Ishikawa (cell line): Measurements from ENCODE around the gene ANKRD52.

Source experiments
- CEBPB ChIP-seq: IDR thresholded peaks from 2 replicates; pipeline ENCODE4 v1.6.1; 2012
- MAX ChIP-seq: IDR thresholded peaks from 2 replicates; pipeline ENCODE4 v1.6.1; 2012
- RAD21 ChIP-seq: IDR thresholded peaks from 2 replicates; pipeline ENCODE4 v1.6.1; 2012; ENCODE audit warnings: low read depth
- TF ChIP-seq, protein P1 (sequence below): IDR thresholded peaks from 2 replicates; pipeline ENCODE4 v1.6.1; 2012; ENCODE audit warnings: low read depth, mild to moderate bottlenecking

GRCh38 chr12:56234746-56235436 is 23.3 kb downstream of the ANKRD52 start:
- no peak for TF ChIP-seq MAX
- TF ChIP-seq, protein P1, sequence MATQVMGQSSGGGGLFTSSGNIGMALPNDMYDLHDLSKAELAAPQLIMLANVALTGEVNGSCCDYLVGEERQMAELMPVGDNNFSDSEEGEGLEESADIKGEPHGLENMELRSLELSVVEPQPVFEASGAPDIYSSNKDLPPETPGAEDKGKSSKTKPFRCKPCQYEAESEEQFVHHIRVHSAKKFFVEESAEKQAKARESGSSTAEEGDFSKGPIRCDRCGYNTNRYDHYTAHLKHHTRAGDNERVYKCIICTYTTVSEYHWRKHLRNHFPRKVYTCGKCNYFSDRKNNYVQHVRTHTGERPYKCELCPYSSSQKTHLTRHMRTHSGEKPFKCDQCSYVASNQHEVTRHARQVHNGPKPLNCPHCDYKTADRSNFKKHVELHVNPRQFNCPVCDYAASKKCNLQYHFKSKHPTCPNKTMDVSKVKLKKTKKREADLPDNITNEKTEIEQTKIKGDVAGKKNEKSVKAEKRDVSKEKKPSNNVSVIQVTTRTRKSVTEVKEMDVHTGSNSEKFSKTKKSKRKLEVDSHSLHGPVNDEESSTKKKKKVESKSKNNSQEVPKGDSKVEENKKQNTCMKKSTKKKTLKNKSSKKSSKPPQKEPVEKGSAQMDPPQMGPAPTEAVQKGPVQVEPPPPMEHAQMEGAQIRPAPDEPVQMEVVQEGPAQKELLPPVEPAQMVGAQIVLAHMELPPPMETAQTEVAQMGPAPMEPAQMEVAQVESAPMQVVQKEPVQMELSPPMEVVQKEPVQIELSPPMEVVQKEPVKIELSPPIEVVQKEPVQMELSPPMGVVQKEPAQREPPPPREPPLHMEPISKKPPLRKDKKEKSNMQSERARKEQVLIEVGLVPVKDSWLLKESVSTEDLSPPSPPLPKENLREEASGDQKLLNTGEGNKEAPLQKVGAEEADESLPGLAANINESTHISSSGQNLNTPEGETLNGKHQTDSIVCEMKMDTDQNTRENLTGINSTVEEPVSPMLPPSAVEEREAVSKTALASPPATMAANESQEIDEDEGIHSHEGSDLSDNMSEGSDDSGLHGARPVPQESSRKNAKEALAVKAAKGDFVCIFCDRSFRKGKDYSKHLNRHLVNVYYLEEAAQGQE: no peak
- TF ChIP-seq CEBPB: no peak
- no peak for TF ChIP-seq RAD21
